Thoracic aorta (tissue), 2 donors: ENCODE results near the gene FBXW11. TPM values are rescaled to one million over a fixed set of nuclear protein-coding genes. Genes with fewer than 3 reads are reported as not detected.

Experiments used
- ATAC-seq: fragments of 150-250 bp; one replicate; pipeline ENCODE4 v1.8.0; 2017; ENCODE audit warnings: low read depth; ENCODE audit not compliant: insufficient number of reproducible peaks, low FRiP score
- DNase-seq: peaks from one replicate; pipeline ENCODE4 v3.0.0-alpha.2; 2020; ENCODE audit warnings: low spot score
- H3K27ac ChIP-seq, 2 donors: fragments of 200-600 bp; sonication (generic); 1 replicate in 1 of 2; 2 replicates in 1 of 2; pipeline ENCODE4 v1.5.1; 2016; ENCODE audit warnings: mild to moderate bottlenecking in 2 of 2, moderate library complexity in 2 of 2
- H3K27me3 ChIP-seq: fragments of 200-600 bp; sonication (generic); replicated peaks from 2 replicates; pipeline ENCODE4 v1.6.0; 2016; ENCODE audit warnings: mild to moderate bottlenecking; ENCODE audit not compliant: insufficient read depth
- H3K36me3 ChIP-seq: fragments of 200-600 bp; sonication (generic); one replicate; pipeline ENCODE4 v1.5.1; 2016
- H3K4me1 ChIP-seq, 2 donors: fragments of 200-600 bp; sonication (generic); 1 replicate in 1 of 2; 2 replicates in 1 of 2; pipeline versions ENCODE4 v1.5.1 to v1.6.0; 2016; ENCODE audit warnings: low read depth in 2 of 2, mild to moderate bottlenecking in 1 of 2; ENCODE audit not compliant: control insufficient read depth in 1 of 2
- H3K4me3 ChIP-seq: fragments of 200-600 bp; sonication (generic); 2 replicates; pipeline ENCODE4 v1.5.1; 2016; ENCODE audit warnings: mild to moderate bottlenecking
- H3K9me3 ChIP-seq: fragments of 200-600 bp; sonication (generic); 2 replicates; pipeline ENCODE4 v1.5.1; 2016
- total RNA-seq, 2 donors: library from RNA; depleted of rRNA; stranded (reverse); fragments of >200 nt; gene quantifications; one replicate each; pipeline versions ENCODE4 v1.1.0 to v1.2.3, GENCODE V29; 2016
- TF ChIP-seq, protein P1 (sequence below): fragments of 200-600 bp; sonication (generic); IDR thresholded peaks from one replicate; pipeline ENCODE4 v1.5.1; 2019; ENCODE audit warnings: antibody characterized with exemption

Gene FBXW11
- total RNA-seq, 2 donors from 2014 or later = 77.8 to 91.2 TPM

DNA sequence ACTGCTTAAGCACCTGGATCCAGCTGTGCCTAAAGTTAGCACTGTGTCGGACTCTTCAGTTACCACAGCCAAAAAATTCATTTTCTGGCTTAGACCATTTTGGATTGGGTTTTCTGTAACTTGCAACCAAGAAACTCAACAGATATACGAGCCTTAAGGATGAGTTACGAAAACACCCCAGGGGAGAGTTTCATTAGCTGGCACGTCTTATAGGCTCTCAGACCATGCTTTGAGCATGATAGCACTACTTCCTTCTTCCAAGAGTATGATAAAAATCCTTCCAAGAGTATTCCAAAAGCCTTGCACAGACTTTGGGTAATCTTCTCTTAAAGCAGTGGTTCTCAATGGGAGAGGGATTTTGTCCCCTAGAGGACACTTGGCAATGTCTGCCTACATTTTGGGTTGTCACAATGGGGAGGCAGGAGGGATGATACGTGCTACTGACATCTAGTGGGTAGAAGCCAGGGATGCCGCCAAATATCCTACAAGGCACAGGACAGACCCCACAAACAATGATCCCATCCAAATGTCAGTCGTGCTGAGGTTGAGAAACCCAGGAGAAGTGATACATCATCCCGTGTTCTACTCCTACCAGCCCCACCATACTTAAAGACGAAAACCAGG, 156.0 kb downstream of the FBXW11 start:
- ATAC-seq (no peak), DNase-seq (no peak)
- Histone ChIP-seq H3K27me3 (no peaks in the 10 kb centered on the region), H3K4me3 (no peak overlapping the region), H3K27ac (no peak overlapping the region), H3K9me3 (no peaks in the 10 kb centered on the region), H3K36me3 (no peaks in the 10 kb centered on the region), H3K4me1 (peaks cover 3 to 9% of the 10 kb centered on the region in 2 donors)
- TF ChIP-seq, protein P1, sequence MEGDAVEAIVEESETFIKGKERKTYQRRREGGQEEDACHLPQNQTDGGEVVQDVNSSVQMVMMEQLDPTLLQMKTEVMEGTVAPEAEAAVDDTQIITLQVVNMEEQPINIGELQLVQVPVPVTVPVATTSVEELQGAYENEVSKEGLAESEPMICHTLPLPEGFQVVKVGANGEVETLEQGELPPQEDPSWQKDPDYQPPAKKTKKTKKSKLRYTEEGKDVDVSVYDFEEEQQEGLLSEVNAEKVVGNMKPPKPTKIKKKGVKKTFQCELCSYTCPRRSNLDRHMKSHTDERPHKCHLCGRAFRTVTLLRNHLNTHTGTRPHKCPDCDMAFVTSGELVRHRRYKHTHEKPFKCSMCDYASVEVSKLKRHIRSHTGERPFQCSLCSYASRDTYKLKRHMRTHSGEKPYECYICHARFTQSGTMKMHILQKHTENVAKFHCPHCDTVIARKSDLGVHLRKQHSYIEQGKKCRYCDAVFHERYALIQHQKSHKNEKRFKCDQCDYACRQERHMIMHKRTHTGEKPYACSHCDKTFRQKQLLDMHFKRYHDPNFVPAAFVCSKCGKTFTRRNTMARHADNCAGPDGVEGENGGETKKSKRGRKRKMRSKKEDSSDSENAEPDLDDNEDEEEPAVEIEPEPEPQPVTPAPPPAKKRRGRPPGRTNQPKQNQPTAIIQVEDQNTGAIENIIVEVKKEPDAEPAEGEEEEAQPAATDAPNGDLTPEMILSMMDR = no peak

DNA sequence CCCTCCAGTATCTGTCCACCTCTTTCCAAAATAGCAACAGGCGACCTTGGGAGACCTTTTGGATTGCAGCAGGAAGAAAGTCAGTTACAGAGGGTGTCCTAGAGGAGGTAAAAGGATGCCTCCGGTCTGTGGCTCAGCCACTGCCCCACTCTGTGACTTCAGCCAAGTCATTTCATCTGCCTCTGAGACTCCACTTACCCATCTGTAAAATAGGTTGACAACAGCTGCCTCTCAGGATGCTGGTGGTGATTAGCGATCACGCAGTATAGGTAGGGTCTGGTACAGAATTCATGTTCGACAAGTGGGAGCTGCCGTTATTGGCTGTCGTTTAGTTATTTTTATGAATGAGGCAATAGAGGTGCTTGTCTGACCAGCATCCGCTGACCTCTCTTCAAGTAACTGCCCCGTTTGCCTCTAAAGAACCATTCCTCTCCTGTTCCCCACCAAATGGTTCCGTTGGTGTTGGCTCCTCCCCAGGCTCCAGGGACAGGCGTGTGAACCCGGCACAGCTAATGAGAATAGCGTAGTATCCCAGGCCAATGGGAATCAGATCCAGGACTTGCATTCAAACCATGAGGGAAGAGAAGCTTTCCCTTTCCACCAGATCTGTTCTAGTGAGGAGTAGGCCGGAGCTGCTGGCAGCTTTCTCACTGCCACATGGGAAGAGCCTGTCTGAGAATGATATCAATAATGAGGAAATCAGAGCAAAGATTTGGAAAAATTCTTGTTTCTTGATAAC, 156.7 kb downstream of the FBXW11 start:
- peaks cover 3 to 9% of the 10 kb centered on the region in 2 donors for H3K4me1 ChIP-seq
- DNase-seq (no peak), ATAC-seq (no peak)
- H3K9me3 ChIP-seq = no peaks in the 10 kb centered on the region
- TF ChIP-seq, protein P1 = no peak
- no peaks in the 10 kb centered on the region for H3K36me3 ChIP-seq
- H3K4me3 ChIP-seq = no peak overlapping the region
- no peaks in the 10 kb centered on the region for H3K27me3 ChIP-seq
- H3K27ac ChIP-seq = no peak overlapping the region

DNA sequence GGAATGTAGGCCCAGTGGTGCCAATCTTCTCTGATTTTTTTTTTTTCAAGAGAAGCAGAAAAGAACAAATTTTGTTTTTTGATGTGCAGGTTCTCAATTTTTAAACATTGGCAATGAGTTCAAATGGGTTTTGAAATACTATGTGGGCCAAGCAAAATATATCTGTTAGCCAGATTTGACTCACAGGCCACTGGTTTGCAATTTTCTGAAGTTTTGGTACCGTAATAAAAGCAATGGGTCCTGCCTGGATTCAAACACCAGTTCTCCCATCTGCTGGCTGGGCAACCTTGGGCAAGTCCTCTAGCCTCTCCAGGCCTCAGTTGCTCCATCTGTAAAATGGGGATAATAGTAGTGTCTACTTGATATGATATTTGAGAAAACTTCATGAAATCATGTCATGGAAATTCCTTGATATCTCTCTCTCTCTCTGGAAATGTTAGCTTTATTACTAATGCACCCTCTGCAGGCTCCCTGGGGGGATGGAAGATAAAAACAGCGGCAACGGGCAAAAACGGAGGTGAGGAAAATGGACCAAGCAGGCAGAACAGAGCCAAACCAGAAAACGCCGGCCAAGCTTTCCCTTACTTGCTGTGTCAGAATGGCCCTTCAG, 157.4 kb downstream of the FBXW11 start:
- Histone ChIP-seq H3K27ac (no peak overlapping the region), H3K36me3 (no peaks in the 10 kb centered on the region), H3K9me3 (no peaks in the 10 kb centered on the region), H3K4me1 (peaks cover 3 to 9% of the 10 kb centered on the region in 2 donors), H3K4me3 (no peak overlapping the region), H3K27me3 (no peaks in the 10 kb centered on the region)
- TF ChIP-seq, protein P1 = no peak
- no peak for ATAC-seq
- no peak for DNase-seq

DNA sequence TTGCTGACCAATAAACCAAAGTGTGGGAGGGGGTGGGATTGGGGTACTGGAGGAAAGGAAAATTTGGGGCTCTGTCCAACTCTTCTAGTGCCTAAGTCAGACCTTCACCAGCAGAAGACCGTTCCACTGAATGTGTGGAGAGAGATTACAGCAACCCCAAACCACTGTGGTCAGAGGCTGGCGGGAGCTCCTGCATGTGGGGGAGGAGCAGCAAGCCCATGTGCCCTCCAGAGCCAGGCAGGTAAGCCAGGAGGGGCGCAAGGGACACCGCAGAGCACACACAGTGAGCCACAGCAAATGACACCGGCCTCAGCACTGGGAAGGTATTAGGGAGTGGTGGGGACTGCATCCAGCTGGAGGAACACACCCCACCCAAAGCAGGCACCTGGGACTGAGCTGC, 158.0 kb downstream of the FBXW11 start:
- ATAC-seq = no peak
- Histone ChIP-seq H3K9me3 (no peaks in the 10 kb centered on the region), H3K4me3 (no peak overlapping the region), H3K4me1 (peaks cover 3 to 9% of the 10 kb centered on the region in 2 donors), H3K36me3 (no peaks in the 10 kb centered on the region), H3K27me3 (no peaks in the 10 kb centered on the region), H3K27ac (no peak overlapping the region)
- no peak for DNase-seq
- TF ChIP-seq, protein P1 = no peak

DNA sequence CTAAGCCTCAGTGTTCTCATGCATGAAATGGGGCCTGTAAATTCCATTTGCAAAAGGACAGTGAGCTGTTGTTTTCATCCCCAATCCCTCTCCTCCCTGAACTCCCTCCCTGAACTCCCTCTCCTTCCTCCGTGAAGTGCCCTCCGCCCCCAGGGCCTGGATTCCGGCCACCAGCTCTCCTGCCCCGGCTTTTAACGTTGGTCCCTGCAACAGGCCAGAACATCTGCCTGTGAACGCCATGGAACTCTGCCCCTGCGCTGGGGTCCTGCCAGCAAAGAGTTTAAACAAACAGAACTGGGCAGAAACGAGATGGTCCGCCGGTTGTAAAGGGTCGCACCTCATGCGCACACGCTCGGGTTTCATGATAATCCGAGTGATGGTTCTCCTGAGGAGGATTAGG, 158.4 kb downstream of the FBXW11 start:
- no peaks in the 10 kb centered on the region for H3K27me3 ChIP-seq
- no peak for DNase-seq
- ATAC-seq = no peak

More for the DNA sequence above, 158.4 kb downstream of the FBXW11 start:
- TF ChIP-seq, protein P1 = no peak
- no peaks in the 10 kb centered on the region for H3K9me3 ChIP-seq
- H3K4me3 ChIP-seq = no peak overlapping the region
- no peak overlapping the region for H3K27ac ChIP-seq
- no peaks in the 10 kb centered on the region for H3K36me3 ChIP-seq
- peaks cover 3 to 9% of the 10 kb centered on the region in 2 donors for H3K4me1 ChIP-seq
